Mucosa of descending colon (tissue), 3 donors: Measurements from ENCODE around the gene SF1. TPM values are rescaled to one million over a fixed set of nuclear protein-coding genes. Genes with fewer than 3 reads are reported as not detected.

ENCODE experiments used
- ATAC-seq: fragments of 200-7000 bp; cut with Tn5 transposase; one replicate; pipeline ENCODE4 v1.9.1; 2020; ENCODE audit warnings: mild to moderate bottlenecking, moderate library complexity
- DNase-seq, 3 donors: peaks; one replicate each; pipeline ENCODE4 v3.0.0-alpha.2; 2020
- H3K36me3 ChIP-seq: fragments of 200-600 bp; one replicate; pipeline ENCODE4 v1.8.0; 2021; ENCODE audit warnings: low read depth, mild to moderate bottlenecking
- H3K4me1 ChIP-seq: fragments of 200-600 bp; one replicate; pipeline ENCODE4 v1.8.0; 2021; ENCODE audit warnings: low read depth, mild to moderate bottlenecking
- H3K4me3 ChIP-seq: fragments of 200-600 bp; one replicate; pipeline ENCODE4 v1.8.0; 2021; ENCODE audit warnings: mild to moderate bottlenecking
- H3K9me3 ChIP-seq: fragments of 200-600 bp; one replicate; pipeline ENCODE4 v1.8.0; 2021; ENCODE audit warnings: mild to moderate bottlenecking
- intact Hi-C, 2 donors: fragments of 100-400 bp; cut with DNase I in 1 of 2; cut with micrococcal nuclease in 1 of 2; formaldehyde crosslinking; loops; one replicate each; pipeline versions ENCODE4 v1.11.0 to v1.11.1; 2022; cut with DNase I, micrococcal nuclease
- total RNA-seq, 3 donors: library from RNA; stranded (reverse); fragmentation: NEBNext Ultra II Directional in 2 of 3; extraction: Animal tissue kit (Norgen Biotek cat#: 25700) in 2 of 3; gene quantifications; one replicate each; pipeline versions ENCODE4 v1.2.1 to v1.2.4, GENCODE V29; 2021 to 2023
- TF ChIP-seq, protein P1 (sequence below): fragments of 200-600 bp; IDR thresholded peaks from one replicate; pipeline ENCODE4 v1.8.0; 2022; ENCODE audit warnings: antibody characterized with exemption, mild to moderate bottlenecking
- donor health status: DM: no; HTN: no; CAD: no; lungs with moderate emphysema.
- donor health status: DM: no; HTN: no; CAD: no.
- donor health status: DM: no; HTN: yes; CAD: no.

The SF1 gene
- total RNA-seq, 3 donors from 2014 or later: 223 to 317 (median 241) TPM

DNA sequence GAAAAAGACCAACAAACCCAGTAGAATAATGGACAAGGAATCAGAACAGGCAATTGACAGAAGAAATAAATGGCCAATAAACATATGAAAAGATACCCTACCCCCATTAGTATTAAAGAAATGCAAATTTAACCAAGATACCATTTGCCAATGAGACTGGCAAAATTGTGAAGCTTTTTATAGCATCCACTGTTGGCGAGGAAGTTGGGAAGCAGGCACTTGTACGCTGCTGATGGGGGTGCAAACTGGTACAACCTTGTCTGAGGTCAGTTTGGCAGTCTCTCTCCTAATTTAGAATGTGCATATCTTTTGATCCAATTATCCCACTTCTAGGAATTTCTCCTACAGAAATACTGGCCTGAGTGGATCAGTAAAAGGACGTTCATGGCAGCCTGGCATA, 46.7 kb downstream of the SF1 start:
- ATAC-seq (no peak), DNase-seq (no peak)
- Histone ChIP-seq H3K9me3 (no peaks in the 10 kb centered on the region), H3K4me1 (no peaks in the 10 kb centered on the region), H3K4me3 (no peak overlapping the region), H3K36me3 (no peaks in the 10 kb centered on the region)
- intact Hi-C loops: no loop called here
- TF ChIP-seq, protein P1, sequence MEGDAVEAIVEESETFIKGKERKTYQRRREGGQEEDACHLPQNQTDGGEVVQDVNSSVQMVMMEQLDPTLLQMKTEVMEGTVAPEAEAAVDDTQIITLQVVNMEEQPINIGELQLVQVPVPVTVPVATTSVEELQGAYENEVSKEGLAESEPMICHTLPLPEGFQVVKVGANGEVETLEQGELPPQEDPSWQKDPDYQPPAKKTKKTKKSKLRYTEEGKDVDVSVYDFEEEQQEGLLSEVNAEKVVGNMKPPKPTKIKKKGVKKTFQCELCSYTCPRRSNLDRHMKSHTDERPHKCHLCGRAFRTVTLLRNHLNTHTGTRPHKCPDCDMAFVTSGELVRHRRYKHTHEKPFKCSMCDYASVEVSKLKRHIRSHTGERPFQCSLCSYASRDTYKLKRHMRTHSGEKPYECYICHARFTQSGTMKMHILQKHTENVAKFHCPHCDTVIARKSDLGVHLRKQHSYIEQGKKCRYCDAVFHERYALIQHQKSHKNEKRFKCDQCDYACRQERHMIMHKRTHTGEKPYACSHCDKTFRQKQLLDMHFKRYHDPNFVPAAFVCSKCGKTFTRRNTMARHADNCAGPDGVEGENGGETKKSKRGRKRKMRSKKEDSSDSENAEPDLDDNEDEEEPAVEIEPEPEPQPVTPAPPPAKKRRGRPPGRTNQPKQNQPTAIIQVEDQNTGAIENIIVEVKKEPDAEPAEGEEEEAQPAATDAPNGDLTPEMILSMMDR: no peak

DNA sequence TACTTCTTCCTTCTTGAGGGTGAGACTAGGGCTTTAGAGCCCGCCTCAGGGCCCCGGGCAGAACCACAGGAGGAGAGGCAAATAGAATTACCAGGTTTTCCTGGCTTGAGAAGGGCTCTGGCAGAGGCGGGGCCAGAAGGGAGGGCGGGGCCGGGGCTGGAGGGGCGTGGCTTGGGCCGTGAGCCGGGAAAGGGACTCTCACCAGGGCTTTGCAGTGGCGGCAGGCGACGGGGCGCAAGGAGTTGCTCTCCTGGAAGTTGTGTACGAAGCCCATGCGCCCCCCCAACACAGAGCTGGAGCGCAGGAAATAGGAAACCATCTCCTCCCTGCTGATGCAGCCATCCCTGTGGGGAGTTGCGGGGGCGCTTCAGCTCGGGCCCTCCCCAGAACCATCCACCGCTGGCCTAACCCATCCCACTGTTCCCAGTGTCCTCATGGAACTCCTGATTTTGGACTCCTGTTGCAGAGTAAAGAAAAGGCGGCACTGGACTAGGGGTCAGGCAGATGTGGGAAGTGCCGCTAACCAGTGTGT, 48.4 kb downstream of the SF1 start:
- DNase-seq (peak in 2 of 3 donors; percentile 71), ATAC-seq (peak; percentile 74)
- no peaks in the 10 kb centered on the region for H3K4me1 ChIP-seq
- intact Hi-C loops: loop anchor here in 1 of 2 donors (5.0 kb wide), 1 partner anchor 43 kb away; no protein-coding TSS in a partner anchor
- H3K9me3 ChIP-seq: no peaks in the 10 kb centered on the region
- TF ChIP-seq, protein P1: no peak
- H3K4me3 ChIP-seq: no peak overlapping the region
- no peaks in the 10 kb centered on the region for H3K36me3 ChIP-seq

DNA sequence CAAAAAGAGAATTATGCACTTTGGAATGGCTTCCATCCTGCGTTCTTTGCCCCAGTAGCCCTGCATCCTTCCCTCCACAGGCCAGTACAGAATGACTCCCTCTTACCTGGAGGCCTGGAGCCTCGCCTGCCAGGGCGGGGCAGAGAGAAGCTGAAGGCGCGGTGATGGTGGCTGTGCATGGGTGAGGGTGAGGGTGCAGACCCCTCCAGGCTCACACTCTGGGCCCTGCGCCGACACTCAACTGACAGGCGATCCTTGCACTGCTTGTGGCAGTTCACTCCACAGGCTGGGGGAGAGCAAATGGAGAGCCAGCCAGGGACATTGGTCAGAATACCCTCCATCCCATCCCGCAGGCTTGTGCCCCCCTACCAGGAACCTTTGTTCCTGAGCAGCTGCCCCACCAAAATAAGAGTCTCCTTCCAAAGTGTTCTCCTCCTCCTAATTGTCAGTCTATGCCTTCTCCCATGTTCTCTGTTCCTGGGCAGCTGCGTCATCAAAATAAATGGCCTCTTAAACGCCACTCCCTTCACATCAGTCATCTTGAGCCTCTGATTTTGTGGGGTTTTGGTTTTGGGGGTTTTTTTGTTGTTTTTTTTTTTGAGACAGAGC, 49.5 kb downstream of the SF1 start:
- Histone ChIP-seq H3K36me3 (no peaks in the 10 kb centered on the region), H3K4me3 (no peak overlapping the region), H3K9me3 (no peaks in the 10 kb centered on the region), H3K4me1 (no peaks in the 10 kb centered on the region)
- ATAC-seq (no peak), DNase-seq (no peak)
- intact Hi-C loops: loop anchor here in 1 of 2 donors (5.0 kb wide), 1 partner anchor 42 kb away; no protein-coding TSS in a partner anchor
- TF ChIP-seq, protein P1: no peak

DNA sequence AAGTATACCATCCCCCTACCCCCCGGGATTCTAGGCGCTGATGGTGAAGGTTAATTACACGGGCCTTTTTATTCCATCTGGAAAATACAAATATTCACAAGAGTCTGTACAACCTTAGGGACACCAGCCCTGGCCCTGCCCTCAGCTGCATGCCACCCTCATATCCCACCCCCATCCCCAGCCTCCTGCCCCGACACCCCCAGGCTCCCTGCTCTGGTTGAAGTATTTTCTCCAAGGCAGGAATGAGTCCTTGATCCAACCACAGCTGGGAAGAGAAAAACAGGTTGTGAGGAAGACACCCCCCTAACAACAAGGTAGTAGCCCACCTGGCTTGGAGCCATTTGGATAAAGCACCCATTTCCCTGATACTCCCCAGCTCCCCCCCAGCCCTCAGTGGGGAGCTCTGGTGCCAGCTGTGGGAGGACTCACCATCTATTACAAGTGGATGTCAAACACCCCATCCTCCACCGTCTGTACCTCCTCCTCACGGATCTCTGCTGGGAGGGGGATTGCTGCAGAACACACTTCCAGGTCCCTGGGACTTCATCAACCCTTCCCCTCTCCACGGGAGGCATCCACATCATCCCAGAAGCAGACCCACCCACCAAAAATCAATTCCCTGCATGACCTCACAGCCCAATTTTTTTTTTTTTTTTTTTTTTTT, 51.3 kb downstream of the SF1 start:
- ATAC-seq (no peak), DNase-seq (no peak)

DNA sequence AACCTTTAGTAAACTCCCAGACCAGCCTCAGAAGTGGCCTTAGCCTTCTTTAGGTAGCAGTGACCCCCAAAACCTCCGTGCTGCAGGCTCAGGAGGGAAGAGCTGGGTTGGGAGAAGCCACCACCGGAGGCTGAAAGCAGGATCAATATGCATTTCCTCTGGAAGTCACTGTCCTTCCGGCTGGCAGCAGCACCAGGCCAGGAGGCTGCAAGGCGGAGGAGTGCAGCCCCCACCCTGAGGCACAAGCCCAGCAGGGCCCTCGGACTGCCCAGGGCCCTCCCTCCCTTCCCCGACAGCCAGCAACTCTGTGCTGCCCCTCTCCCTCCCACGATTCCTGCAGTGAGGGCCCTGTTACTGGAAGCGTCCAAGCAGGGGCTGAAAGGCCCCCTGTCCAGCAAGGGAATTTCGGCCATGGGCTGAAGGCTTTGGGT, 52.1 kb downstream of the SF1 start:
- TF ChIP-seq, protein P1: no peak
- no peak for DNase-seq
- H3K36me3 ChIP-seq: no peaks in the 10 kb centered on the region
- ATAC-seq: no peak
- no peaks in the 10 kb centered on the region for H3K9me3 ChIP-seq
- H3K4me1 ChIP-seq: no peaks in the 10 kb centered on the region
- intact Hi-C loops: loop anchor here in 1 of 2 donors (5.0 kb wide), 1 partner anchor 39 kb away; no protein-coding TSS in a partner anchor
- no peak overlapping the region for H3K4me3 ChIP-seq

More for the DNA sequence above, 51.3 kb downstream of the SF1 start:
- no peak overlapping the region for H3K4me3 ChIP-seq
- TF ChIP-seq, protein P1: no peak
- intact Hi-C loops: loop anchor here in 1 of 2 donors (5.0 kb wide), 1 partner anchor 40 kb away; no protein-coding TSS in a partner anchor
- H3K4me1 ChIP-seq: no peaks in the 10 kb centered on the region
- no peaks in the 10 kb centered on the region for H3K9me3 ChIP-seq
- H3K36me3 ChIP-seq: no peaks in the 10 kb centered on the region
